ENCODE data around the gene HPCAL1.

The HPCAL1 gene

DNA sequence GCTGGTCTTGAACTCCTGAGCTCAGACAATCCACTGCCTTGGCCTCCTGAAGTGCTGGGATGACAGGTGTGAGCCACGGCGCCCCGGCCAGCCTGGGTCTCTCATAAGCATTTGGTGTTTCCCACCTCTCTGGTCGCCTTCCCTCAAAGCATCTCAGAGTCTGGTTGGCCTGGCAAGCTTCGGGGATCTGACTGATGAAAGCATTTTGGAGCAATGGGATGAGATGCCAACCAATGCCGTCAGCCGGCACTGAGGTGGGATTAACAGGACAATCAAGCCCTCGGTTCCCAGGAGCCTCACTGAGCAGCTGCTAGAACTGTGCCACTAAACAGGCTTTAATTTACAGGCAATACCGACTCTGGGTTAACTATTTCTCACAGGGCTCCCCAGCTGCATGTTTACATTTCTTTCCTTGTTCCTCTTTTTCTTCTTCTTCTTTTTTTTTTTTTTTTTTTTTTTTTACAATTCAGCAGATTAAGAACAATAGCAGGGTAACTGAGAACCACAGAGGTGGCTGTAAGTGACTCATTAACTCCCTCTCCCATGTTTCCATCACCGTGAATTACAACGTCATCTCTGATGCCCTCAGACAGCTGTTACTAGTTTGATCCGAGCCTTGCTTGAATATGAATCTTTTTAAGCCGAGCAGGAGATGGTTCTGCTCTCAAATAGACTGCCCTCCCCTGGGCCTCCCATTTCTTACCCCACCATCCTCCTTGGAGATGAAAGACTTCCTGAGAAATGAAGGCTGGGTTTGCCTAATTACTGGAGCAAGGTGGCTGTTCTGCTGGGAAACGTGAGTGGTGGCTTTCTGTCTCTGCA lies 107.5 kb downstream of the HPCAL1 start:
- peak; percentile 78 to 83 for DNase-seq

DNA sequence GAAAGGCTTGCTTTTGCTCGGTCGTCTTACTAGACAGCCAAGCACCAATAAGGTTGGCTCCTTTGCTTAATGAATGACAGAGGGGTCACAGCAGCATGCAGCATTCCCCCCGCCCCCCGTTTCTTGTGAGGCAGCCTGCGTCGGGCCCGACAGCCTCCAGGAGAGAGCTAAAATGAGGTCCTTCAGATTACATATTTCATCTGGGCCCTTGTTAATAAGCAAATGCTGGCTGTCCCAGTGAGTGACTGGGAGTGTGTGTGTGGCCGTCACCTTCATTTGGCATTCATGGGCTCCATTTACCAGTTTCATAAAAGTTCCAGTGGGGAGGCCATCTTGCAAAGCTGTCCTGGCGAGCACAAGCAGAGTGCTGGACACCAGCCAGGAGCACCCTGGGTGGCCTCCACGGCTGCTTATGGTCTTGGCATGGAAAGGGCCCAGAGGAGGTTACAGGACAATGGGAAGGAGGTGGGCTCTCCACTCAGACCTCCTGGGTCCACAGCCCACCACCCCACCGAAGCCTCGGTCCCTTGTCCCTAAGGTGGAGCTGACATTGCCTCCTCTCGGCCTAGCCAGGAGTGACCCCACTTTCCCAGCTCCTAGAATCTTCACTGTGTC lies 108.2 kb downstream of the HPCAL1 start:
- DNase-seq = no peak

GRCh38 chr2:10411557-10411956 lies 108.9 kb downstream of the HPCAL1 start:
- no peak for DNase-seq

DNA sequence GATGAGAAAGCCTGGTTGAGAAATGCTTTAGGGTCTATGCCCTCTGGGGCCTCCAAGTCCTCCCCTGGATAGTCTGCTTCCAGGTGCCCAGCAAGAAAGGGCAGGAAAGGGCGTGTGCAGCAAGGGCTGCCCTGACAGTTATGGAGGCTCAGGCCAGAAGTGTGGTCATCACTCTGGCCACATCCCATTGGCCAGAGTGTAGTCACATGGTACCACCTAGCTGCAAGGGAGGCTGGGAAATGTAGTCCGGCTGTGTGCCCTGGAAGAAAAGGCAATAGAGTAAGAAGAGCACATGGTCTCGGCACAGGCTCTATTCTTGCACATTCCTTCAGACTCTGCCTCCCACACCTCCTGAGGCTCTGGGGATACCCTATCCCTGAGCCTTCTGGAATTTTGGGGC lies 109.7 kb downstream of the HPCAL1 start:
- no peak for DNase-seq

DNA sequence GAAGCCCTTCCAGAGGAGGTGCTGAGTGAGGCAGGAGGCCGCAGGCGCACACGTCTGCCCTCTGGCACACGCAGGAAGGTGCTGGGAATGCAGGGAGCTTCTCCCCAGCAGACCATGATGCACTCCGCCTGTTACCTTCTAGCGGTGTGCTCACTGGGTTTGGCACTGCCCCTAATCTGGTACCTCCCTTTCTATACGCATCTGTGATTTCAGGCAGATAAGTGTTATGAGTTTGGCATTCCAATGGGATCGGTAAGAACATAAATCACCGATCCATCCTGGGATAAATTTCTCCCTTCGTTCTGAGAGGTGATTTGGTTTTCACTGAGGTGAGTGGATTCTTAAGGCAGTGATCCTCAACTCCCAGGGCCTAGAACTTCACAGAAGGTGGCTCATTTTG lies 110.8 kb downstream of the HPCAL1 start:
- no peak for DNase-seq

DNA sequence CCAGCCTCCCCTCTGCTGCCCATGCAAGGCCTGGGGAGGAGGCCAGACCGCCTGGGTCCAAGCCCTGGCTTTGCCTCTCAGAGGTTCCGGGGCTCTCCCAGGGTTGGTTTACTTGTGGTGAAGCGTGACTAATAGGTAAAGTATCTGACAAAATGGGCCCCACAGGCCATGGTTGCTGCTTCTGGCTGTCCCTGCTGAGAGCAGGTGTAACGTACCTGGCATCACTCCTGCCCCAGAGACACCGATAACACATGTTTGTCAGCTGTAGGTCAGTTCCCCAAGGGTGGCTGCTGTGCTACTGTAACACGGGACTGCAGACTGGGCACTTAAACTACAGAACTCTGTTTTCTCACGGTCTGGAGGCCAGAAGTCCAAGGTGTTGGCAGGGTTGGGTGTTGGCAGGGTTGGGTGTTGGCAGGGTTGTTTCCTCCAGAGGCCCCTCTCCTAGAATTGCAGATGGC lies 111.3 kb downstream of the HPCAL1 start:
- DNase-seq = no peak

DNA sequence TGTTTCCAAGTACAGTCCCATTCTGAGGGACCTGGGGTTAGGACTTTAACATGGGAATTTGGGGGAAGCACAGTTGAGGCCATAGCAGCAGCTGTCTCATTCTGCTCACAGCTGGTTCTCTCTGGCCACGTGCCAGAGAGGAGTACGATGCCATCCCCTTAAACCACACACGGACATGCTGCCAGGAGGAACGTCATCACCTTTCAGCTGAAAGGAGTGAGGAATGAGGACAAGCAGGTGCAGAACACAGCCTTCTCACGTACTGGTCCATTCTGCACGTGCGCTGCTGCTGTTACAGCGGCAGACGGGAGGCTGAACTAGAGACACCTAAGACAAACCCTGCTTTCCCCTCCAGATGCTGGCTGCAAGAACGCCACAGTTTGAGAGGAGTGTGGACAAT lies 111.9 kb downstream of the HPCAL1 start:
- no peak for DNase-seq

- no peak for DNase-seq
Observed at GRCh38 chr2:10415048-10415447, 112.3 kb downstream of the HPCAL1 start.

GRCh38 chr2:10415640-10416039 lies 112.9 kb downstream of the HPCAL1 start:
- no peak for DNase-seq

DNA sequence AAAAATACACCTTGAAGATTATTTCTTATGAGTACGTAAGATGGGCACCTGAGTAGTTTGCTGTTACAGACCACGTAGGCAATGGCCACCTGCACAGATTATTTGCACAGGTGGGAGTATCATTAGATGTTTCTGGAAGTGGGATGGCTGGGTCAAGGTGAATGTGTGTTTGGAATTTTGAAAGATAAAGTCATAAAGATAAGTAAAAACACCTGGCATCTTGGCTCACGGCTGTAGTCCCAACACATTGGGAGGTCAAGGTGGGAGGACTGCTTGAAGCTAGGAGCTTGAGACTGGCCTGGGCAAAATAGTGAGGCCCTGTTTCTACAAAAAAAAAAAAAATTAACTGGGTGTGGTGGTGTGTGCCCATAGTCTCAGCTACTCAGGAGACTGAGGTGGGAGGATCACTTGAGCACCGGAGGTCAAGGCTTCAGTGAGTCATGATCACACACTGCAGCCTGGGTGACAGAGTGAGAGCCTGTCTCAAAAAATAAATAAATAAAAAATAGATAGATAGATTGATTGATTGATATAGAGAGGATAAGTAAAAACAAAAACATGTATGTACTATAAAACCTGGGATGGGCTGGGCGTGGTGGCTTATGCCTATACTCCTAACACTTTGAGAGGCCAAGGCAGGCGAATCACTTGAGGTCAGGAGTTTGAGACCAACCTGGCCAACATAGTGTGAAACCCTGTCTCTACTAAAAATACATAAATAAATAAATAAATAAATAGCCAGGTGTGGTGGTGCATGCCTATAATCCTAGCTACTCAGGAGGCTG lies 115.0 kb downstream of the HPCAL1 start:
- no peak for DNase-seq

DNA sequence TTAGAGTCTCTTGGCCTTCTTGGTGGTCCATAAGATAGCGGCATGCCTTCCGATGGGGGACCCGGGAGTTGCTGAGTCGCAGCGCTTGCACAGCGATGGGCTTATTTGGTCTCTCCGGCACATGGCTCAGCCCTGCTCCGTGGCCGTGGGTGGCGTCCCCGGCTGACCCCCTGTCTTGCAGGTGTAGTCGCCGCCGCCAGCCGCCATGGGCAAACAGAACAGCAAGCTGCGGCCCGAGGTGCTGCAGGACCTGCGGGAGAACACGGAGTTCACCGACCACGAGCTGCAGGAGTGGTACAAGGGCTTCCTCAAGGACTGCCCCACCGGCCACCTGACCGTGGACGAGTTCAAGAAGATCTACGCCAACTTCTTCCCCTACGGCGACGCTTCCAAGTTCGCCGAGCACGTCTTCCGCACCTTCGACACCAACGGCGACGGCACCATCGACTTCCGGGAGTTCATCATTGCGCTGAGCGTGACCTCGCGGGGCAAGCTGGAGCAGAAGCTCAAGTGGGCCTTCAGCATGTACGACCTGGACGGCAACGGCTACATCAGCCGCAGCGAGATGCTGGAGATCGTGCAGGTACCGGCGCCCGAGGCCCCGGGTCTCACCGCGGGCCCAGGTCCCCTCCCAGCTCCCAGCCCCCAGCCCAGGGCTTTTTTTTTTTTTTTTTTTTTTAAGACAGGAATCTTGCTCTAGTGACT lies 117.0 kb downstream of the HPCAL1 start:
- DNase-seq = no peak

DNA sequence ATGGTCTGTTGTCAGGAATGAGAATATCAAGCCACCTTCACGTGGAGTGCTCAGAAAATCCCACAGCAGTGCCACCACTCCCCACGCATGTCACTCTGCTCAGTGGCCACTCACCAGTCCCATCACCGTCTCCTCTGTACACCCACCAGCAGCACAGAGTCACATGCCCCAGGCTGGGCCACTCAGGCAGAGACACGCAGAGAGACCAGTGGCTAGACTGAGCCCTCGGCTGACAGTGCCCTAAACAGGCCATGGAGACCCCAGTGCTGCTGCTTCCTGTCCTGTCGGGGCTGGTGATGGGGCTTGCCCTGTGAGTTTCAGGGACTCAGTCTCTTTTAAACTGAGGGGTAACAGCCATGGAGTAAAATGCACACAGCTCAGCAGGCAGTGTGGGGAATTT lies 119.5 kb downstream of the HPCAL1 start:
- no peak for DNase-seq

DNA sequence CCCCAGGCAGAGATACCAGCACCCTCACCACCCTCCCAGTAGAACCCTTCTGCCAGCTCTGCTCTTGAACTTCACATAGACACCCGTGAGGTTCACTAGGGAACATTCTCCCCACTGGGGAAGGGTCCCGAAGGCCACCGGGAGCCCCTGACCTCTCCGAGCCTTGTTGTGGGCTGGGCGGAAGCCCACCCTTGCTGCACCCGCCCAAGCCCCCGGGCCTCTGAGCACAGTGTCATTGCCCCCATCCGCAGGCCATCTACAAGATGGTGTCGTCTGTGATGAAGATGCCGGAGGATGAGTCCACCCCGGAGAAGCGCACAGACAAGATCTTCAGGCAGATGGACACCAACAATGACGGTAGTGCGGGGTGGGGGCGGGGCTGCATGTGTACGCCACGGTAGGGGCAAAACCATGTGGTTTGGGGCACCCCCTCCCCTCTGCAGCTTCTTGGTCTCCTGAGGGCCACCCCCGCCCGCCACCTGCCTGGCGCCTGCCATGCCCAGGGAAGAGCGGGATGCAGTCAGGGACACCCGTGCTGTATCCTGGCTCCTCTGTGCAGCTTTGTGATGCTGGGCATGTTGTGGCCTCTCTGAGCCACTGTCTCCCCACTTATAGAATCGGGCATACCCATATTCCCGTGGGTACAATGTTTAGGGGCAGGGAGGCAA lies 120.2 kb downstream of the HPCAL1 start:
- no peak for DNase-seq

DNA sequence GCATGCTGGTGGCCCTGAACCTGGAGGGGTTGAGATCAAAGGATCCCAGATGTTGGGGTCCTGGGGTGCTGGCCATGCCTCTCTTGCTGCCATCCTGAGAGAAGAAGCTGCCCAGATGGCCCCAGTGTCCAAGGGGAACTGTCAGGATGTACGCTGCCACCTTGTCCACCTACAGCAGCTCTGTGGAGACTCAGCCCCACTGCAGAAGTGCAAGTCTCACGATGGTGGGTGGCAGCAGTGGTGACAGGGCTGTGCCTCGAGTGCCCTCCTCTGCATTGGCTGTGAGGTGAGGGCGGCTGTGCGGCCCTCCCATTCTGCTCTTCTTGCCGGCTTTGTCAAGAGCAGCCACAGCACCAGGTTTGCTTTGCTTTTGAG lies 120.7 kb downstream of the HPCAL1 start:
- DNase-seq = no peak

- no peak for DNase-seq
Observed at GRCh38 chr2:10424051-10424450, 121.3 kb downstream of the HPCAL1 start.

- no peak for DNase-seq
Observed at GRCh38 chr2:10424916-10425505, 122.3 kb downstream of the HPCAL1 start.

DNA sequence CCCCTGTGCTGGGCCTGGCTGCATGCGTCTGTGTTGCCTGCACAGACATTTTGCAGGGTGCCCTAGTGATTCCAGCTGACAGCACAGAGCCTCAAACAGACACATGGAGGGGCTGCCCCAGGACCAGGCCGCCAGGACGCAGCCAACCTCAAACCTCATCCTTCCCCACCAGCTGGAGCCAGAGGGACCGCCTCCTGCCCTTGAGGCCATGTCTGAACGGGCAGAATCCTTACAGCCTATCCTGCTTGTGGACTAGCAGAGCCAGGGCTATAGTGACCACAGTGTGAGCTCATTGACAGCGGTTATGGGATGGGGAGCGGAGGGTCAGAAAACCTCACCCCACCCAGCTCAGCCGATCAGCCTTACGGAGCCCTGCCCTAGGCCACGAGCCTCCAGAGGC lies 123.0 kb downstream of the HPCAL1 start:
- DNase-seq = no peak

DNA sequence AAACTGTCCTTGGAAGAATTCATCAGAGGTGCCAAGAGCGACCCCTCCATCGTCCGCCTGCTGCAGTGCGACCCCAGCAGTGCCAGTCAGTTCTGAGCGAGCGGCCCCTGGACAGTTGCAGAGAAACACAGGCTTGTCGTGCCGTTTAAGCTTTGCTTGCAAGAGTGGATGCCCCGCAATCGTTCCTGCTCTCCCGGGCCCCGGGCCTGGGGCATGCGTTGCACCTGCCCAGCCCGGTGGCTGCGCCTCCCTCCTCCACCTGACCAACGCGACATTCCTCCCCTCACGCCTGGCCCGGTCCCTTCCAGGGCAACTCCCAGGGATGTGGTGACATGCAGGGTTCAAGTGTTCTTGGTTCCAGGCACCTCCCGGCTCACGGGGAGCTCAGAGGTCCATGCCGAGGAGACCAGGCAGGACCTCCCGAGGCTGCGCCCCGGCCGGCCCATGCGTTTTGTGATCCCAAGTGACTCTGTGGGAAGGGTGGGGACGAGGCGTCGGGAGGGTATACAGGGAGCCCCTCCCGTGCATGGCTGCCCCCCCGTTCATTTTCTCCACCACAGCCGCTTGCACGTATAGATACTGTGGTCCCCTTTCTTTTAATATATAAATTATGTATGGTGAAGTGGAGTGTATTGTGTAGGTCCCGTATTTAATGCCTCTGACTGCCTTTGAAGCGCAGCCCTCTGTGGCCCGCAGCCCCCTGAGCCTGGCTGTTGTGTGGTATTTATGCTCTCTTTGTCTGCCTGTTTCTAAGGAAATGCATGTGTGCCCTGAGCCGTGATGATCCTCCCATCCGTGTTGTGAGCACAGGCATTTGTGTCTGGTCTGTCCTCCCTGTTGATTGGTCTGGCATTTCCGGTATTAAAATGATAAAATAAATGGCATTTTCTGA lies 124.3 kb downstream of the HPCAL1 start:
- DNase-seq = no peak

GRCh38 chr2:10427618-10427949 lies 124.9 kb downstream of the HPCAL1 start:
- DNase-seq = no peak

DNA sequence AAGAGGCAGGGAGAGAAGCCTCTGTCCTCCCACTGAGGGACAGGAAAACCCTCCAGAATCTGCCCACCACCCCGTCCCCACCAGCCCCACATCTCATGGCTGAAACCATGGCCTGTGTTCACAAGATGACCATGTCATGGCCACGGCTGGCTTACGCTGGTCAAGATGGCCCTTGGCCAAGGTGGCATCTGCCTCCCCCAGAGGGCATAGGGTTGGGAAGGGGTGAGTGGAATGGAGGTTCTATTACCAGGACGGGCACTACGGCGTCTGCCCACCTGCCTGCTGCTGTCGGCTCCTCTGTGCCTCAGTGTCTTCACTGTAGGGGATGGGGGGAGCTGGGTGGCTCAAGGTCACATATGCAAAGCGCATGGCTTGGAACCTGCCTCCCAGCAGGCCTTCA lies 125.7 kb downstream of the HPCAL1 start:
- no peak for DNase-seq

- no peak for DNase-seq
Observed at GRCh38 chr2:10428924-10429323, 126.2 kb downstream of the HPCAL1 start.
